ENCODE results near the gene ZNF485.
"Not testable (repeated sequence)": the region's sequence is repeated elsewhere in the genome, so short reads cannot be mapped to it uniquely, and the experiment has no call there.

The ZNF485 gene

DNA sequence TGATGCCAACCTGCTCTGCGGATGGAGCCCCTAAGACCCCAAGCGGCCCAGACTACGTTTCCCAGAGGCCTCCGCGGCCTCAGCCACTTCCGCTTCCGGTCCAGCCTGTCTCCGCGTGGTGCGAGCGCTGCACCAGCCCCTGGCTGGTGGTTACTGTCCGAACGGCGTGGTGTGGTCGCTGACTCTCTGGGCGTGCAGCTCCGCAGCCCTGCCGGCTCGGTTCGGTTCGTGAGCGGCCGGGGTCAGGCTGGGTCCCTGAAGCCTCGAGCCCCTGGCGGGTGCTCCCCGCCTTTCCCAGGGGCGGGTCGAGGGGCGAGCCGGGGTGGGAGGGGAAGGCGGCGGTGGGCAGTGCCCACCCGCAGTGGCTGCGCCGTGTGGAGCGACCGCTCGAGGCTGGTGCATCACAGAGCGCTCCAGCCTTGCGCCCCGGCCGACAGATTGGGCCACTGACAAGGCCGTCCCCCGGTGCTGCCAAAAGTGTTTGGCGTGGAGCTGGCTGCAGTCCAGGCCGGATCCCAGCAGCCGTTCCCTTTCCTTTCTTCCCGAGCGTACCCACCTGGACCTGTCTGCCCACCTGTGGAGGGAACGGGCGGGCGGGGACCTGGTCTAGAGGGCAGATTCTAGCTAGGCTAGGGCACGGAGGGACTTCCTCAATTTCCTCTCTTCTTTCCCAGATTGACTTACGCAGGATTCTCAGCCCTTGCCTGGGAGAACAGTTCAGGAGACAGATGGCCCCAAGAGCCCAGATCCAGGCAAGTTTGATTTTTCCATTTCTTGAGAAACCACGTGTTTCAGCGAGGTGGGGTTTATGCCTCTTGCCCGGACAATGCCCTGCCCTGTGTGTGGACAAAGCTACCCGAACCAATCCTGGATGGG lies at the start of gene ZNF485:
Gene ZNF485, plus strand, starts transcription at position 116 of the 876 bp plus-strand sequence. Its CDS starts 613 bp downstream, at position 729.
- DNase-seq = peak; percentile 72

DNA sequence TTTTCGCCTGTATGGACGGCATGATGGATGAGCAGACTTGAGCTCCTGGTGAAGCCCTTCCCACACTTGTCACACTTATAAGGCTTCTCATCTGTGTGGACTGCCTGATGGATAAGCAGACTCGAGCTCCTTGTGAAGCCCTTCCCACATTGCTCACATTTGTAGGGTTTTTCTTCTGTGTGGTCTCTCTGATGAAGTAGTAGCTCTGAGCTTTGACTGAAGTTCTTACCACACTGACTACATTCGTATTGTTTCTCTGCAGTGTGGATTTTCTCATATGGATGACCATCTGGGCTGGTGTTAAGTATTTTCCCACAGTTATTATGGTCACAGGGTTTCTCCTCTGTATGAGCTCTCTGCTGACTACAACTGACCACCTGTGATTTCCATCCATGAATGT lies 49.0 kb upstream of the ZNF485 start:
- no peak for DNase-seq

DNA sequence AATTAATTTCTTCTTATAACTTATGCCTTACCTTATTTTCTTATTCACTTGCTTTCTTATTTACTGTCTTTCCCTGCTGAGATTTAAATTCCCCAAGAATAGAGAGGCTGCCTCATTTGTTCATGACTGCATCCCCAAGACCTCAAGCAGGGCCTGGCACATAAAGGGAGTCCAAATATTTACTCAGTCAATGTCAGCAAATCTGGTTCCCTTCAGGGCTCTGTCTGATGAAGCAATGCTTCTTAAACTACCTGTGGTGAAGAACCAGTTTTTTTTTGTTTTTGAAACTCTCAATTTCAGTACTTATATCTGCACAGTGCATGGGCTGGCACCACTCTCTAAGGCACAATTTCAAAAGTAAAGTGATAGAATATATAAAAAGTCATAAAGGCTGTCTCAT lies 36.6 kb upstream of the ZNF485 start:
- no peak for DNase-seq

DNA sequence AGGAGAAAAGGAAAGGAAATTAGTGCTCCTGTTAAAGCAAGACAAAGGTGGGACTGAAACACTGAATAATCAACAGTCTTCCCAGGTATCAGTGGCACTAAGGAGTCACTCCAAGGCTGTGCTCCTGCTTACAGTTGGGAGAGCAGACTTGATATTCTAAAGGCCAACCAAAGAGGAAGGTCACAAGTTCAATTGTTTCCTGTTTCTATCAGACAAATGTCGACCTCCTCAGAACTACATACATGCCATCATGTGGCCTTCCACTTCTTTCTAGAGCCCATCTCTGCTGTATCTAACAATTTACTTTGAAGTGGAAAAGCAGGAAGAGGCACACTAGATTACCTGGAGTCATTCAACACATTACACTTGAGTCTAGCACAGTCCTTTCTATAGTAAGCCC lies 35.3 kb upstream of the ZNF485 start:
- no peak for DNase-seq

DNA sequence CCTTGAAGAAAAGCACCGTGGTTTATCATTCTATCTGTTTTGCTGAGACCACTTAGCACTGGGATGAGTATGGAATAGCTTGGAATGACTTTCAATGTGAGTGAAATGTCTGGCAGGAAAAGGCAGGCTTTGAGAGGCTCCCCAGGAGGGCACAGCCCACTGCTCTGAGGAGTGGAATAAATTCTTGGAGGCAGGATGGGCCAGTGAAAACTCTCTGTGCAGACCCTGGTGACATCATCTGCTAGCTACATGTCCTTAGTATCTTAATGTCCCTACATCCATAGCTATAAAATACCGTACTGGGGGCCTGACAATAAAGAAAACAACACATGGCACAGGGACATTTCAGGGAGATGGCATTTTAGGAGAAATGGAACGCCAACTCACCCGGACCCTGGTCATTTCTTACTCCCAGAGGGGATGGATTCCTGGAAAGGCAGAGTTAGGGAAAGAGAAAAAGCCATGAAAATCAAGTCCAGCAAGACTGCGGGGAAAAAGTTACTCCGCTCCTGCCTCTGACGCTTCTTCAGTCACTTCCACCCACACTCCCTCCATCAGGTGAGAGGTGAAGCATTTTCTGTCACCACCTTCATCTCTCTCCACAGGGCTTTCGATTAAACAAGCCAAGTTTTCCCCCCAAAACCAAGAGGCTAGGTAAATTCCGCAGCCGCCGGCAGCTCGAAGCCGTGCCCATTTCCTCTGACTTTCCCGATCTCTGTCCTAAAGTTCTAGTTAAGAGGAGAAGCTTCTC lies 32.8 kb upstream of the ZNF485 start:
- DNase-seq = peak in 1 of 2 experiments; percentile 35

DNA sequence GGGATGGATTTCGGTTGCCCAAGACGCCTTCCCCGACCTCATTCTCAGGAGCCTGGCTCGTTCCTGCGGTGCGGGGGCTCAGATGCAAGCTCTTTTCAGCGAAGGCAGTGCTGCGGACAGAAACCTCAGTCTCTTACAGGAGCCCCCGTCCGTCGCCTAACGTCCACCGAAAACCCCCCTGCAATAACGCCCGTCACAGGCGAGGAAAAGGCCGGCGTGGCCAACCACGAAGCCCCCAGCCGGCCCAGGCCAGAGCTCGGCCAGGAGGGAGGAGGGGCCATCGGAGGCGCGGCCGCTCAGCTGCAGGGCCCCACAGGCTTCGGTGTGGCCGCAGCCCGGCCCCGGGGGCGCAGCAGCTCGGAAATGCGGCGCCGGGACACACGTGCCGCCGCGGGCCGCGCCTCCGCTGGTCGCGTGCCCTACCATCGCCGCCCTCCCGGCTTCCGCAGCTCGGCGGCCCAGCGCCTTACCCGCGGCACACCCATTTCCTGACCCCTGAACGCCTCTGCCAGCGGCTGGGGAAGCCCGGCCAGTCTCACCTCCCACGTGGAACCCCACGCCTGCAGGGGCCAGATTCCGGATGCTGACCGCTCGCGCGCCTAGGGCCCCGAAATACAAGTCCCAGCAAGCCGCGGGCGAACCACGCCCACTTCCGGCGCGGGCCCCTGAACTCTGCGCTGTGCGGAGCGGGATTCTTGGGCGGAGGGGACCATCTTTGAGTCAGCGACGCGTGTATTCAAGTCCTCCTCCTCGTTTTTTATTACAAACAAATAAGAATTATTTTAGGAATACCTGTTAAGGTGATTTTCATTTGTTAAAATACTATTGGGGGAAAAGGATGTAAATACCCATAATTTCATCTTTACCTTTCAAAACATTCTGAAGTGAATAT lies 32.0 kb upstream of the ZNF485 start, which contains the start of gene ZNF239:
Gene ZNF239, minus strand, starts transcription at position 616 of the 892 bp plus-strand sequence. CDS start 16,537 bp downstream, outside the sequence.
- peak; percentile 85 to 87 for DNase-seq

DNA sequence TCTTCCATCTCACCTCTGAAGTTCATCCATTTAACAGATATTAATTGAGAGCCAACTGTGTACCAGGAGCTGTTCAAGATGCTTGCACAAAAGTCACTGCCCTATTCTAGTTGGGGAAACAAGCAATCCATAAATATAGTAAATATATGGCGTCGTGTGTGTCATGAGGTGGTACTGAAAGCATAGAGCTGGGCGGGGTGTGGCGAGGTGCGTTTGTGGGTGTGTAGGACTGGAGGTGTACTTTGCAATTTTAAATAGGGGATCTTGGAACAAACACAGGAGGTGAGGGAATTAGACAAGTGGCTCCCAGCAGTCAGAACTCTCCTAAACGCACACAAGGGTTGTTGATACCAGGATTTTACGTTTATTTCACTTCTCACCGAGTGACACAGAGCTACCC lies 31.3 kb upstream of the ZNF485 start:
- no peak for DNase-seq

DNA sequence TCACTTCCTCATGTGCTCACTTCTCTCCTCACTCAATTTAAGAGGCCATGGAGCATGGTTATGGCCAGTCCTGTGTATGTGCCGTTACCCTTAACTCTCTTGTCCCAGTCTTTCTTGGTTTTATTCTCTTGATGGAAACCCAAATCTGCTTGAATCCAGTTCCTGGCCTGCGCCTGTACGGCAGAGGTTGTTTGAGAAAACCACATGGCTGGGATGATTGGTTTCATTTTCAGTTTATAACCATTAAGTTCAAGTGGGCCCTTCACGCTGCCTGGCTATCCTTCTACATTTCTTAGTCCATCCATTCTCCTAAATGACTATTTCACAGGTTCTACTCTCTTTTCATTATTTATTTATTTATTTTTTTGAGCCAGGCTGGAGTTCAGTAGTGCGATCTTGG lies 30.2 kb upstream of the ZNF485 start:
- no peak for DNase-seq

DNA sequence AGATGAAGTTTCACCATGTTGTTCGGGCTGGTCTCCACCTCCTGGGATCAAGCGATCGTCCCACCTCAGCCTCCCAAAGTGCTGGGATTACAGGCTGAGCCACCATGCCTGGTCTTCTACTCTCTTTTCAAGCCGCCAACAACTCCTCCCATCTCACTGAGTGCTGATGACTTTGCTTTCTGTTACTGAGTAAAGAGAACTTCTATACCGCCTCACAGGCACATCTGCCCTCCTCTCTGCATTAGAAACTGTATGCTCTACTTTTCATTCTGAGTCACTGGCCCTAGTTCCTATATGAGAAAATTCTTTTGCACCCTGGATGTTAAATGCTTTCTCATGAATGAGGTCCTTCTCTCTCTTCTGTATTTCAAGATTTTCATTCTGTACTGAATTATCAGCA lies 29.7 kb upstream of the ZNF485 start:
- no peak for DNase-seq

DNA sequence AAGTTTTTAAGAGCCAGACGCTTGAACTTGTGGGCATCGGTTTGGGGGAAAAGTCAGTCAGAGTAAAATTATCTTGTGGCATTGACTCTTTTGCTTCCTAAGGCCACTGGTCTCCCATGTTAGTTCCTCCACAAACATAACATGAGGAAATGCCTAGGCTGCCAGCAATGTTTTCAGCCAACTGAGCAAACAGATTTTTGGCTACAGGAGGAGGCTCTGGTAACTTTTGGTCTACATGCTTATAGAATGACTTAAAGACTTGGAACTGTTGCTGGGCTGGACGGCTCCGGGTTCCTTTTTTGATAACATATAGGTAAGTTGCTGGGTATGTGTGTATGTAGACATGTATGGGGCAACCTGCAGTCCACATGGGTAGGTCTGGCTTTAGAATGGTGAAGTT lies 22.2 kb upstream of the ZNF485 start:
- no peak for DNase-seq

DNA sequence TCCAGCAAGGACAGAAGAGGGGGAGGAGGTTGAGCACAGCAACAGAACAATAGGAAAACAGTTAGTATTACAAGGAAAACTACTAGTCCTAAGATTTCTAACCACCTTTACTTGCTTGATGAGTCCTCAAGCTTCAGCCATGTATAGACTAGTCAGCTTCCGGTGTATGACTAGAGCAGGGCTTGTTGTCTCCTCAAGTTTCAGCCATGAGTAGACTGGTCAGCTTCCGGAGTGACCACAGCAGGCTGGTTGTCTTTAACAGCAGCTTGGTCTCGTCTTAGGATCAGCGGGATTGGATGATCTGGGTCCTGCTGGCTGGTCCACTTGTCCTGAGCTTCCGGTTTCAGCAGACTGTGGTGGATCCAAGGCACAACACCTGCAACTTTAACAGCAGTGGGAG lies 21.2 kb upstream of the ZNF485 start:
- DNase-seq = no peak

DNA sequence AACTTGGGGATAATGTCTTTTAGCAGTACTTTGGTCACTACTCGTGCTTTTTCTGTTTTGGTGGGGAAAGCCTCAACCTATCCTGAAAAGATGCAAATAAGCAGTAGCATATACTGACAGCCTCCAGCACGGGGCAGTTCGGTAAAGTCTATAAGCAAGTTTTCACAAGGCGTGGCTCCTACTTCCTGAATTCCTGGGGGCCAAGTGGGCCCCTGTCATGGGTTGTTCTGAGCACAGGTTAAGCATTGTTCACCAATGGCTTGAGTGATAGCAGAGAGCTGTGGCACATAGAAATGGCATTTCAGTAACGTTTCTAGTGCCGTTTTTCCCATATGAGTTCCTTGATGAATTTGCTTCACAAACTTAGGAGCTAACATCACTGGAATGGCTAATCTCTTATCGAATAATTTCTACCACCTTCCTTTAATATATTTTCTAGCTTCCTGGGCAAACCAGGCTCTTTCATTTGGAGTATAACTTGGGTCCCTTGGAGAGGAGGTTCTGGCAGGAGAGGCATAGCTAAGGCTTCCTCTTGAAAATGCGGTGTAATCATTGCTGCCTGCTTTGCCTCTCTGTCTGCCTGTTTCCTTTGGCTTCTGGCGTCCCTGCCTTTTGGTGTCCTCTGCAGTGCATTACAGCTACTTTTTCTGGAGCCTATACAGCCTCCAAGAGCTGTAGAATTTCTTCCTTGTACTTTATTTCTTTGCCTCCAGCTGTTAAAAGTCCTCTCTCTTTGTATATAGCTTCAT lies 20.1 kb upstream of the ZNF485 start:
- no peak for DNase-seq

DNA sequence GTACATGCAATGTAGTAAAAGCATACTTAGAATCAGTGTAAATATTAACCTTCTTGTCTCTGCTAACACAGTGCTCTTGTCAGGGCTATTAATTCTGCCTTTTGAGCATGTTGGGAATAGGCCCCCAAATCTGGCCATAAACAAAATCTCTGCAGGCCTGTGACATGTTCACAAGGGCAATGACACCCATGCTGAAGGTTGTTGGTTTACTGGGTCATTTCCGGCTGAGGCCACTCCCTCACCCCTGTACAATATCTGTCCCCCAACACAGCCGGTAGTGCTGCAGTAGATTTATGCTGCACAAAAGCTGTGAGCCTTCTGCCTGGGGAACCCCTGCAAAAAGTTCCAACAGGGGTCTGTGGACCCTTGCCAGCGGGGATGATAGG lies 19.5 kb upstream of the ZNF485 start:
- not testable (repeated sequence) for DNase-seq

DNA sequence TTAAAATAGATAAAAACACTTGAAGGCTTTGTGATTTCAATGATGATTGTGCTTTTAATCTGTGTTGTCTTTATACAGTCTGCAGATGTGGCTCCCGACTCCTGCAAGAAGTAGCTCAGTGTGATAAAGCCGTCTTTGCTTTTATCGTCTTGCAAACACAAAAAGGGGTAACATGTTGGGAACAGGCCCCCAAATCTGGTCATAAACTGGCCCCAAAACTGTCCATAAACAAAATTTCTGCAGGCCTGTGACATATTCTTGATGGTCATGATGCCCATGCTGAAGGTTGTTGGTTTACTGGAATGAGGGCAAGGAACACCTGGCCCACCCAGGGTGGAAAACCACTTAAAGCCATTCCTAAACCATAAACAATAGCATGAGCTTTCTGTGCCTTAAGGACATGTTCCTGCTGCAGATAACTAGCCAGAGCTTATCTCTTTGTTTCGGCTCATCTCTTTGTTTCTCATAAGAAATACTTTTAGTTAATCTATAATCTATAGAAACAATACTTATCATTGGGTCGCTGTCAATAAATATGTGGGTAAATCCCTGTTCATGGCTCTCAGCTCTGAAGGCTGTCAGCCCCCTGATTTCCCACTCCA lies 14.8 kb upstream of the ZNF485 start:
- DNase-seq = no peak

DNA sequence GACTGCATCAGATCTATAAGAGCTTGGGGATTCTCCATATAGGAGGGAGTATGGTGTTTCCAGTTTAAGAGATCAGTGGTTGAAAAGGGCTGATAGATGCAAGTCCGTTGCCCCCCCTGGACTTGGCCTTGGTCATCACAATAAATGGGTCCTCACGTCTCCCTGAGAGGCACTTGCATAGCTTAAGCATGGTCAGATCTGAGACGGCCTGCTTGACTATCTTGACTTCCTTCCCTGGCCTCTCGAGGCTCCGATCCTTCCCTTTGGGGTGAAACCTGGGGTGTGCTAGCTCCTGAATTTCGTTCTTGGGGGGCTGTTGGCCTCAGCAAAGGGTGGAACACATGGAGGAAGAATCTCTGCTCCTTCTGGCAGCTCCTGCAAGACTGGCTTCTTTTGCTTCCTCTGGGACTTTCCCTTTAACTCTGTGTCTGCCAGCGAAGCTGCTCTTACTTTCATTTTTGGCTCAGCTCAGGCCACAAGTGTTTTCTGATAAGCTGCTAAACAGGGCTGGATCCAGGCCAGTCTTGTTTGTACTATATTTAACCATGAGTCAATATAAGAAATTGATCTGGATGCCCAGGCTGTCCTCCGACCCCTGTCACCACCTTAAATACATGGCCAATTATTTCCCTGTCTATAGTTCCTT lies 11.2 kb upstream of the ZNF485 start:
- DNase-seq = peak in 1 of 2 experiments; percentile 41

DNA sequence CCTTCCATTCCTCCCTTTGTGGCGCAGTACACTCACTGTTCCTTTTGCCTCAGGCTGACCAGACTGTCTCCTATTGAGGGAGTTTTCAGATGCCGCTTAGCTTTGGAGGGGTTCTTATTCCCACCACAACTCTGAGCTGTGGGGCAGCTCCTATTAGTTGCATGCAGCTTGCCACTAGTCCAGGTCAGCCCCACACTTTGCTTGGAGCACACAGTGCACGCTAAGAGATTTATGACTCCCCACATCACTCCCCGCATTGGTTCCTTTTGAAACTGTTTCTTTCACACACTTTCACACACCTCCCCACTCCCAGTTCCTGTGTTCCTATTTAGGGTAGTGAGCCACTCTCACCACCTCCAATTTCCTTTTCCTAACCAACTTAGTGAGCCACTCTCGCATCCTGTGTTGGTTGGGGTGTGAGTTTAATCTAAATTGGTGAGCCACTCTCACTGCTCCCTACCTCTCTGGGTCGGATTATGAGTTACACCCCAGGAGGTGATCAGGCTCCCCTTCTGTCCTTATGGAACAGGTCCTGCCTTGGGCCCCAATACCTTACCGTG lies 10.4 kb upstream of the ZNF485 start:
- DNase-seq = no peak

DNA sequence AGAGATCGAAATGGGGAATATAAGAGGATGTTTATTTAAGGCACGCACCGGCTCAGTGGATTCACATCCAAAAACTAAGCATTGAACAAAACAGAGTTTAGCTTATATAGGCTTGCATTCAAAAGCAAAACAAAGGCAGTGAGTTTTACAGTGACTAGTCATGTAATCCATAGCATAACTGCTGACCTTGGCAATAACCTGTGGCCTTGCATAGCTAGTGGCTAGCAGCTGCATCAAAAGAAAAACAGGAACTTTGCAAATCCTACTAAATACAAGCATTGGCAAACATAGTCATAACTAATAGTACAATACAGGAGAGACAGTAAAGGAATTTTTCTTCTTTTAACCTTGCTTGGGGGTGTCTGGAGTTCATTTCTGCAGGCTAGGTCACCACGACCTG lies 9.7 kb upstream of the ZNF485 start:
- no peak for DNase-seq

DNA sequence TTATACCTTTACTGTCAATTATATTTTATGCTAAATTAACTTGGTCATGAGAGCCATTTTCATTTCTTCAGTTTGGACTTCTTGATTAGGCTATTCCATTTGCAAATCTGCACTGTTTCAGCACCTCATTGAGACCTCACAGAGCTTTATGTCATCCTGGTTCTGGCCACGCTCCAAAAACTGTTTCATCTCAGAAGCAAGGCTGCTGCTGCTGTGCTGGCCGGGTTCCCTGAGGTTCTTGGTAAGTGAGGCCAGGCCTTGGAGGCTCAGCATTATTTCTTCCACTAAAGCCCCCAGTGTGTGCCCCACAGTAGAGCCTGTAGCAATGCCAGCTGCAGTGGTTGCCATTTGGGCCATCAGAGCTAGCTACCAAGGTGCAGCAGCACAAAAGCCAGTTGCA lies 7.8 kb upstream of the ZNF485 start:
- DNase-seq = no peak

DNA sequence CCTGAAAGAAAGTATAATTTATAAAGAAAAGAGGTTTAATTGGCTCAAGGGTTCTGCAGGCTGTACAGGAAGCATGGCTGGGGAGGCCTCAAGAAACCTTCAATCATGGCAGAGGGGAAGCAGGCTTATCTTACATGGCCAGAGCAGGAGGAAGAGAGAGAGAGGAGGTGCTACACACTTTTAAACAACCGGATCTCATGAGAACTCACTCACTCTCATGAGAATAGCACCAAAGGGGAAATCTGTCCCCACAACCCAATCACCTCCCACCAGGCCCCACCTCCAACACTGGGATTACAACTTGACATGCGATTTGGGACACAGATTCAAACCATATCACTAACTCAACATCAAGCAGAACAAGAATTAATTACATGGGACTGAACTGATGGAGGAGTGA lies 6.9 kb upstream of the ZNF485 start:
- DNase-seq = no peak

DNA sequence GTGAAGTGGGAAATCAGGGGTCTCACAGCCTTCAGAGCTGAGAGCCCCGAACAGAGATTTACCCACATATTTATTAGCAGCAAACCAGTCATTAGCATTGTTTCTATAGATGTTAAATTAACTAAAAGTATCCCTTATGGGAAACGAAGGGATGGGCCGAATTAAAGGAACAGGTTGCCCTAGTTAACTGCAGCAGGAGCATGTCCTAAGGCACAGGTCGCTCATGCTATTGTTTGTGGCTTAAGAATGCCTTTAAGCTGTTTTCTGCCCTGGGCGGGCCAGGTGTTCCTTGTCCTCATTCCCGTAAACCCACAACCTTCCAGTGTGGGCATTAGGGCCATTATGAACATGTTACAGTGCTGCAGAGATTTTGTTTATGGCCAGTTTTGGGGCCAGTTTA lies 4.7 kb upstream of the ZNF485 start:
- not testable (repeated sequence) for DNase-seq

DNA sequence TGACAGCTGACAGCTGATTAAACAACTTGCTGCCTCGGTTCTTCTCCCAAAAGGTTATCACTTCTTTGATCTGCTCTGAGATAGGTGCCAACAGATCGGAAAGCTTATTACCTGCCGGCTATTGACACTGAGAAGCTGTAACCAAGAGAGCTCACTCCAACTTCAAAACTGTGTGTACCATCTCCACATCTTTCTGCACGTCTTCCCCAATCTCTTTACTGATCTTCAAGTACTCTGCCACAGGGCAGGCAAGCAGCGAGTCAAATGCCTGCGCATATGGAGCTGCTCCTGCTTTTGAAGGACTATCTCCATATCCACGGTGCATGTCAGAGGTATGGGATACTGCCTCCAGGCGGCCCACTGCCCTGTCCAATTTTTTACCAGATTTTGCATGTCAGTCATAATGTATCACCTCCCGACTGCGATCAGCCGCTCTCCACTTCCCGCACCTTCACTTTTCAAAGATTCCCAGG lies 352 bp upstream of the ZNF485 start:
- DNase-seq = no peak
